PC-3 (cell line): ENCODE measurements around the gene IFNAR1. TPM values are rescaled to one million over a fixed set of nuclear protein-coding genes. Genes with fewer than 3 reads are reported as not detected.
"Not testable (repeated sequence)": the region's sequence is repeated elsewhere in the genome, so short reads cannot be mapped to it uniquely, and the experiment has no call there.

Source experiments
- ATAC-seq: fragments of 200-7000 bp; cut with Tn5 transposase; 2 replicates; pipeline ENCODE4 v1.9.1; 2020; ENCODE audit warnings: mild to moderate bottlenecking, moderate library complexity
- BruUV-seq: library from RNA; stranded (reverse); fragments of 400-500 nt; replicated peaks from 2 replicates; lab custom pipeline; 2021; lab: Mats Ljungman, UMichigan
- CTCF ChIA-PET: fragments of 300-600 bp; sonication (Branson Sonifier 250); formaldehyde crosslinking; loops from one replicate; lab custom pipeline; 2022; ENCODE audit warnings: antibody characterized with exemption; lab: Charles Lee
- POLR2A ChIA-PET: fragments of 300-600 bp; sonication (Branson Sonifier 250); formaldehyde crosslinking; loops from one replicate; lab custom pipeline; 2022; ENCODE audit warnings: antibody characterized with exemption; ENCODE audit not compliant: unreplicated experiment; lab: Charles Lee
- DNase-seq: peaks from one replicate; pipeline ENCODE4 v3.0.0-alpha.2; 2015
- H2AFZ ChIP-seq: fragments of 300-600 bp; sonication (generic); 2 replicates; pipeline ENCODE4 v1.6.0; 2016; ENCODE audit warnings: antibody characterized with exemption, low read length
- H3F3A ChIP-seq: fragments of 300-600 bp; sonication (generic); one replicate; pipeline ENCODE4 v1.6.0; 2017; ENCODE audit warnings: antibody characterized with exemption, low read length, control low read depth, mild to moderate bottlenecking; ENCODE audit not compliant: unreplicated experiment
- H3K27ac ChIP-seq: fragments of 300-600 bp; sonication (generic); 2 replicates; pipeline ENCODE4 v1.5.1; 2016; ENCODE audit warnings: mild to moderate bottlenecking, low read length
- H3K27me3 ChIP-seq: fragments of 300-600 bp; sonication (generic); 2 replicates; pipeline ENCODE4 v1.6.1; 2016; ENCODE audit warnings: low read length, mixed read lengths
- H3K36me3 ChIP-seq: fragments of 300-600 bp; sonication (generic); 2 replicates; pipeline ENCODE4 v1.6.1; 2016; ENCODE audit warnings: low read depth, mixed run types, low read length, mixed read lengths
- H3K4me1 ChIP-seq: fragments of 300-600 bp; sonication (generic); 2 replicates; pipeline ENCODE4 v1.5.1; 2016; ENCODE audit warnings: low read length; ENCODE audit not compliant: insufficient read depth
- H3K4me2 ChIP-seq: fragments of 300-600 bp; sonication (generic); 2 replicates; pipeline ENCODE4 v1.6.0; 2016; ENCODE audit warnings: low read length
- H3K4me3 ChIP-seq: fragments of 300-600 bp; sonication (generic); 2 replicates; pipeline ENCODE4 v1.5.1; 2016; ENCODE audit warnings: mild to moderate bottlenecking, low read length, mixed read lengths
- H3K79me2 ChIP-seq: fragments of 300-600 bp; sonication (generic); 2 replicates; pipeline ENCODE4 v1.6.1; 2017; ENCODE audit warnings: low read length, mixed read lengths
- H3K9ac ChIP-seq: fragments of 300-600 bp; sonication (generic); 2 replicates; pipeline ENCODE4 v1.6.0; 2016; ENCODE audit warnings: mild to moderate bottlenecking, low read length
- H3K9me2 ChIP-seq: fragments of 300-600 bp; sonication (generic); replicated peaks from 2 replicates; pipeline ENCODE4 v1.6.1; 2016; ENCODE audit warnings: mixed run types, low read length, mixed read lengths
- H3K9me3 ChIP-seq: fragments of 300-600 bp; sonication (generic); 2 replicates; pipeline ENCODE4 v1.6.1; 2016; ENCODE audit warnings: low read length, mixed read lengths
- H4K20me1 ChIP-seq: fragments of 300-600 bp; sonication (generic); 2 replicates; pipeline ENCODE4 v1.6.1; 2016; ENCODE audit warnings: low read length, mixed read lengths
- CTCF ChIP-seq: fragments of 300-600 bp; sonication (generic); conservative IDR thresholded peaks from 2 replicates; pipeline ENCODE4 v1.5.1; 2017; ENCODE audit warnings: antibody characterized with exemption, low read depth, mild to moderate bottlenecking, low read length
- EZH2 ChIP-seq: fragments of 300-600 bp; sonication (generic); IDR thresholded peaks from one replicate; pipeline ENCODE4 v1.6.1; 2017; ENCODE audit warnings: antibody characterized with exemption, mild to moderate bottlenecking, low read length; ENCODE audit not compliant: unreplicated experiment
- EZH2phosphoT487 ChIP-seq: fragments of 300-600 bp; sonication (generic); IDR thresholded peaks from 2 replicates; pipeline ENCODE4 v1.6.1; 2018; ENCODE audit warnings: mild to moderate bottlenecking, antibody characterized with exemption, low read length, borderline replicate concordance
- intact Hi-C: fragments of 100-400 bp; cut with micrococcal nuclease; formaldehyde crosslinking; loops from 2 replicates; pipeline ENCODE4 v1.9.0; 2023
- total RNA-seq: library from RNA; depleted of rRNA; stranded (reverse); fragments of >200 nt; gene quantifications from 2 replicates; pipeline ENCODE4 v1.2.3, GENCODE V29; 2014

Gene IFNAR1
- total RNA-seq, 1 experiment from 2014 or later, result 13.2 TPM

DNA sequence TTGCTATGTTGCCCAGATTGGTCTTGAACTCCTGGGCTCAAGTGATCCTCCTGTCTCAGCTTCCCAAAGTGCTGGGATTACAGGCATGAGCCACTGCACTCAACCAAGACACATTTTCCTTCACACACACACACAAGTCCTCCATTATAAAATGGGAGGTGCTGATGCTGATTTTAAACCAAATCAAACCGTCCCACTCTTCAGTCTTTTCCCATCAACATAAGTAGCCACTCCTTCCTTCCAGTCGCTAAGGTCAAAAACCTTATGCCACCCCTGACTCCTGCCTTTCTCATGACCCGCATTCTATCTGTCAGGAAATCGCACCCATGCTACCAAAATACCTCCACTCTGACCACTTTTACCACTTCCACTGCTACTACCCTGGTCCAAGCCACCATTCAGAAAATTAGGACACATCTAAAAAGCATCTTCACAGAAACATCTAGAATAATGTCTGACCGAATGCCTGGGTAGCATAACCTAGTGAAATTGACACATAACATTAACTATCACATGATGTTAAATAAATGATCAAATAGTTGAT, 50.4 kb downstream of the IFNAR1 start:
- BruUV-seq, result no TSS peak
- H2AFZ ChIP-seq, result peak overlapping the region; percentile 58
- intact Hi-C loops, result loop anchor here (2.0 kb wide), 3 partner anchors 50 to 70 kb away; partner anchors contain the start of gene IFNAR1

DNA sequence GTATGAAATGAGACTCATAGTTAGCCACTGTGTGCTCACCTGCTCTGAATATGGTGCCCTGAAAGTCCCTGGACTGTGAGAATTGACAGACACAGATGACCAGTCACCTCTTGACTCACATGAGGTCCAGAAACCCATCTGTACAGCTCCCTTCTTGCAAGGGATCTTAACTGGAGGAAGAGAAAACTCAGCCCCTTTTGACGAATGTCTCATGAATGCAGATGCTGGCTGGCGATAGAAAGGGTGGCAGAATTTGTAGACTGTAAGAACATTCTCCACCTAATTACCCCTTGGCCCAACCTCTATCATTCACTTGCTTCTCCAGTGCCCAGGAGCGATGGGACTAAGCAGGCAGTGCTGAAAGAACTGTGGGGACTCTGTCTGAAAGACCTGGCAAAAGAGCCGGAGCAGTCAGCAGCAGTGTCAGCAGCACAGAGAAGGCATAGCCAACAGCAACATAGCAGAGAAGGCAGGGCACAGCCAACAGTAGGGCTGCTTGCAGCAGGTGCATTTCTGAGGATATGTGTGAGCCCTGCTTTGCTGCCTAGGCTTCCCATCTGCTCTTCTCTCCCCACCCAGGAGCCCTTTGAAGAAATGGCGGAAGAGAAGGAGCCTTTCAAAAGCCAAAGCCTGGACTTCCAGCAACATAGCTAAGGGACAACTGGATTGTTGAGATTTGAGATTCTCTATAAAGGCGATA, 52.6 kb downstream of the IFNAR1 start:
- POLR2A ChIA-PET, result no interaction called here
- H3K27ac ChIP-seq, result no peak overlapping the region
- H3K4me2 ChIP-seq, result no peak overlapping the region
- ATAC-seq (no peak), DNase-seq (no peak)
- no peak overlapping the region for H3K4me3 ChIP-seq
- no TSS peak for BruUV-seq
- no peak overlapping the region for H3K9ac ChIP-seq
- CTCF ChIA-PET, result interaction anchor here (1.1 kb wide), 1 partner anchor 16 kb away, joined by 3 read pairs; no protein-coding TSS in a partner anchor
- H3K9me2 ChIP-seq, result no peaks in the 10 kb centered on the region
- intact Hi-C loops, result no loop called here
- no peaks in the 10 kb centered on the region for H4K20me1 ChIP-seq
- H3K4me1 ChIP-seq, result peaks cover 50% of the 10 kb centered on the region
- no peak overlapping the region for H2AFZ ChIP-seq
- TF ChIP-seq CTCF, result no peak
- TF ChIP-seq EZH2, result no peak
- TF ChIP-seq EZH2phosphoT487, result no peak
- H3K79me2 ChIP-seq, result no peaks in the 10 kb centered on the region
- H3K36me3 ChIP-seq, result no peaks in the 10 kb centered on the region
- no peaks in the 10 kb centered on the region for H3K9me3 ChIP-seq
- H3K27me3 ChIP-seq, result no peaks in the 10 kb centered on the region
- H3F3A ChIP-seq, result peaks cover 11% of the 10 kb centered on the region

More for the DNA sequence above, 50.4 kb downstream of the IFNAR1 start:
- CTCF ChIA-PET, result interaction anchor here (1.1 kb wide), 2 partner anchors 14 to 53 kb away, joined by 3 to 11 read pairs; no protein-coding TSS in a partner anchor
- Histone ChIP-seq H3K79me2 (no peaks in the 10 kb centered on the region), H3K4me2 (peak overlapping the region; percentile 70), H3K4me1 (peaks cover 34% of the 10 kb centered on the region), H3K27me3 (no peaks in the 10 kb centered on the region), H4K20me1 (no peaks in the 10 kb centered on the region), H3K9me2 (no peaks in the 10 kb centered on the region), H3K9ac (peak overlapping the region; percentile 63), H3K4me3 (no peak overlapping the region), H3K27ac (peak overlapping the region; percentile 93), H3K9me3 (no peaks in the 10 kb centered on the region), H3K36me3 (no peaks in the 10 kb centered on the region), H3F3A (peaks cover 11% of the 10 kb centered on the region)
- TF ChIP-seq EZH2phosphoT487 (no peak), CTCF (no peak), EZH2 (no peak)
- ATAC-seq (no peak), DNase-seq (no peak)
- POLR2A ChIA-PET, result no interaction called here

DNA sequence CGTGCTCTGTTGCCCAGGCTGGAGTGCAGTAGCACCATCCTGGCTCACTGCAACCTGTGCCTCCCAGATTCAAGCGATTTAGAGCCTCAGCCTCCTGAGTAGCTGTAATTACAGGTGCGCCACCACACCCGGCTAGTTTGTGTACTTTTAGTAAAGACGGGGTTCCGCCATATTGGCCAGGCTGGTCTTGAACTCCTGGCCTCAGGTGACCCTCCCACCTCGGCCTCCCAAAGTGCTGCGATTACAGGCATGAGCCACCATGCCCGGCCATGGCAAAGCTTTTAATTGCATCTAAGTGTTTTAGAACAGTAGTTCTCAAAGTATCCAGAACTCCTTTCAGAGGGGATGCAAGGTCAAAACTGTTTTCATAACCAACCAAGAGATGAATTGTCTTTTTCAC, 53.3 kb downstream of the IFNAR1 start:
- no peak for TF ChIP-seq EZH2
- no peak for TF ChIP-seq EZH2phosphoT487
- TF ChIP-seq CTCF, result no peak
- H3K9me2 ChIP-seq, result no peaks in the 10 kb centered on the region
- POLR2A ChIA-PET, result no interaction called here
- H2AFZ ChIP-seq, result no peak overlapping the region
- H3K27ac ChIP-seq, result no peak overlapping the region
- no peaks in the 10 kb centered on the region for H4K20me1 ChIP-seq
- BruUV-seq, result no TSS peak
- CTCF ChIA-PET, result interaction anchor here (1.1 kb wide), 1 partner anchor 17 kb away, joined by 3 read pairs; no protein-coding TSS in a partner anchor
- H3F3A ChIP-seq, result peaks cover 11% of the 10 kb centered on the region
- no peak for DNase-seq
- no peak overlapping the region for H3K4me2 ChIP-seq
- H3K4me1 ChIP-seq, result peaks cover 57% of the 10 kb centered on the region
- no peak overlapping the region for H3K4me3 ChIP-seq
- intact Hi-C loops, result no loop called here
- H3K79me2 ChIP-seq, result no peaks in the 10 kb centered on the region
- H3K27me3 ChIP-seq, result no peaks in the 10 kb centered on the region
- no peak for ATAC-seq
- H3K9ac ChIP-seq, result no peak overlapping the region
- H3K36me3 ChIP-seq, result no peaks in the 10 kb centered on the region
- H3K9me3 ChIP-seq, result no peaks in the 10 kb centered on the region

- DNase-seq (peak; percentile 76), ATAC-seq (peak; percentile 48)
- H4K20me1 ChIP-seq, H3K4me3 ChIP-seq, H3K9me2 ChIP-seq, H3F3A ChIP-seq, POLR2A ChIA-PET, H3K9me3 ChIP-seq, H3K79me2 ChIP-seq, H2AFZ ChIP-seq, H3K27me3 ChIP-seq, H3K36me3 ChIP-seq: not testable (repeated sequence)
- CTCF ChIA-PET, result interaction anchor here (1.5 kb wide), 1 partner anchor 65 kb away, joined by 5 read pairs; no protein-coding TSS in a partner anchor
- peaks cover 47% of the 10 kb centered on the region for H3K4me1 ChIP-seq
- TSS peak; percentile 96 for BruUV-seq
- H3K27ac ChIP-seq, result peak overlapping the region; percentile 95
- peak overlapping the region; percentile 85 for H3K9ac ChIP-seq
- intact Hi-C loops, result loop anchor here (2.0 to 5.0 kb wide), 2 partner anchors 25 to 162 kb away; partner anchors contain the start of genes GART and SON
- peak overlapping the region; percentile 50 for H3K4me2 ChIP-seq
These were observed 55.2 kb downstream of the IFNAR1 start for GRCh38 chr21:33379934-33380333.
